ENCODE data around the gene BNIP3. TPM values are rescaled to one million over a fixed set of nuclear protein-coding genes. Genes with fewer than 3 reads are reported as not detected.

The BNIP3 gene
- total and polyA plus RNA-seq, 2 of the 8 experiments (the other 6 are each of a cell fraction or from before 2014, with no cell fraction given), result 25.8 to 58.9 TPM

DNA sequence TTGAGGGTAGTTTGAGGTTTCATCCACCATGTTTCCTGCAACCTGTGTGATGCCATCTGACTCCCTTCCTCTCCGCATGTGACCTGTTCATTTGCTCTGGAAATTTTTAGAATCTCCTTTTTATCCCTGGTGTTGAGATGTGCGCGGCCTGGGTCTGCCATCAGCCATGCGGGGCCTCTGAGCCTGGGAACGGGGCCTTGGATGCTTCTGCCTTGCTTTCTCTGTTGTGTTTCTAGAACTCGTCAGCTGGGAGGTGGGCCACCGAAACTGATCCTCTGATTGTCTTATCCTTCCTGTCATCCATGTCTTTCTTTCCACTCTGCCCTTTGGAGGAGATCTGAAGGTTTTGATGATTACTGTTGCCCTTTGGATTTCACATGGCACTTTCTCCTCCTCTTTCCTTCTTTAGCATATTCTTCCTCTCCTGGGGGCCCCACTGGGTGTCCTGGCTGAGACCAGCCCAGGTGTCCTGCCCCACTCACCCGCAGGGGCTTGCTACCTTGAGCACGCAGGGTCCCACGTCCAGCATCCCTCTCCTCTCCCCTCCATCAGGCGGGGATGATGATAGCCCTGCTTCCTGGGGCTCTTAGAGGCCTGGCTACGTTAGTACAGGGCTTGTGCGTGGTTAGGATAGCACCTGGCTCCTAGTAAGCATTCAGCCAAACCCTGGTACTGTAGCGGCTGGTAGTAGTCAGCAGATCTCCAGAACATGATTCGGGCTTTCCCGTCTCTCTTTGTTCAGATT lies 51.0 kb downstream of the BNIP3 start:
- Histone ChIP-seq H3K56ac (replicated peaks; ENCODE audit: insufficient read length, low read depth, low read length) (no peak overlapping the region), H3K9ac (replicated peaks in 1 of 4; ENCODE audit: extremely low read depth in 1 of 4, low read depth in 3 of 4, low read length in 3 of 4) (no peak overlapping the region), H3K4ac (replicated peaks; ENCODE audit: insufficient read length, low read depth, low read length) (no peak overlapping the region), H3K4me1 (replicated peaks in 1 of 4; ENCODE audit: control insufficient read depth in 3 of 4, insufficient read depth in 4 of 4, low read length in 3 of 4) (peaks cover 4 to 38% (median 14%) of the 10 kb centered on the region in 4 experiments; a peak in 6 of 7 replicates), H2AK5ac (ENCODE audit: low read depth, low read length) (no peak overlapping the region), H4K5ac (ENCODE audit: insufficient read length, low read depth, low read length) (no peak overlapping the region), H4K91ac (replicated peaks; ENCODE audit: insufficient read length, low read length) (no peak overlapping the region), H3K4me3 (ENCODE audit: extremely low read depth in 1 of 4, insufficient read depth in 2 of 4, low read depth in 3 of 4, low read length in 4 of 4) (no peak overlapping the region), H2BK120ac (replicated peaks; ENCODE audit: low read depth, low read length) (no peak overlapping the region), H3K27me3 (replicated peaks in 1 of 4; ENCODE audit: control insufficient read depth in 3 of 4, extremely low read depth in 1 of 4, insufficient read depth in 3 of 4, low read length in 3 of 4) (no peaks in the 10 kb centered on the region), H2BK12ac (ENCODE audit: low read depth, low read length) (no peak overlapping the region), H3K79me2 (ENCODE audit: control insufficient read depth in 1 of 2, insufficient read depth in 2 of 2, low read length in 2 of 2) (peaks cover 22 to 96% of the 10 kb centered on the region in 2 experiments), H3K23me2 (ENCODE audit: low read depth, low read length) (no peaks in the 10 kb centered on the region), H3K14ac (ENCODE audit: insufficient read length) (no peak overlapping the region), H3K36me3 (ENCODE audit: control insufficient read depth in 2 of 4, insufficient read depth in 4 of 4, low read length in 3 of 4) (peaks cover 0 to 3% (median 0%) of the 10 kb centered on the region in 4 experiments; a peak in 1 of 8 replicates), H2BK5ac (ENCODE audit: low read depth, low read length) (no peak overlapping the region), H4K8ac (ENCODE audit: extremely low read depth, insufficient read depth, low read length) (no peak overlapping the region), H3K4me2 (ENCODE audit: insufficient read depth in 1 of 2, low read depth in 2 of 2, low read length in 2 of 2) (no peak overlapping the region), H2BK15ac (ENCODE audit: low read length) (no peak overlapping the region), H3K27ac (ENCODE audit: low read depth, low read length) (no peak overlapping the region), H3K79me1 (ENCODE audit: low read depth, low read length) (peaks cover 45% of the 10 kb centered on the region), H4K20me1 (replicated peaks in 1 of 2; ENCODE audit: control insufficient read depth in 1 of 2, insufficient read depth in 2 of 2, low read length in 2 of 2) (peaks cover 32 to 37% of the 10 kb centered on the region in 2 experiments), H3K18ac (ENCODE audit: extremely low read depth, low read length) (no peak overlapping the region), H3K23ac (ENCODE audit: insufficient read length) (no peak overlapping the region), H3K9me3 (ENCODE audit: insufficient read depth in 2 of 2, low read depth in 1 of 2, low read length in 1 of 2) (no peaks in the 10 kb centered on the region; a peak in 1 of 4 replicates), H2BK20ac (ENCODE audit: low read length) (no peak overlapping the region), H2AFZ (ENCODE audit: low read length) (no peak overlapping the region)
- TF ChIP-seq JUN (IDR thresholded peaks at IDR 0.05; ENCODE audit: low read depth, low read length) (no peak), POLR2AphosphoS5 (IDR thresholded peaks at IDR 0.05; ENCODE audit: low read depth, low read length) (peak; percentile 56; the same call in 1 of the 2 replicates), CBX5 (IDR thresholded peaks at IDR 0.05; ENCODE audit: low read depth, low read length) (no peak)
- ChIA-PET CTCF (ENCODE audit: partially characterized antibody) (interaction anchor here (0.9 kb wide), 1 partner anchor 45 kb away, joined by 4 read pairs; no protein-coding TSS in a partner anchor), POLR2A (ENCODE audit: partially characterized antibody) (no interaction called here)
- no peak for DNase-seq (ENCODE audit: low read depth in 1 of 2, low spot score in 2 of 2)
- 84% methylated on average over 16 of the region's 16 CpGs; no CpG with 5 or more reads in 1 of the 2 experiments for WGBS, 2 experiments (ENCODE audit: extremely low coverage in 1 of 2, insufficient coverage in 1 of 2, insufficient read length in 1 of 2, insufficient replicate concordance in 2 of 2, low coverage in 1 of 2, low lambda C conversion rate in 2 of 2, missing lambda C conversion rate in 1 of 2)
- no peak for FAIRE-seq
